Measurements from ENCODE around the gene RSRC2. TPM values are rescaled to one million over a fixed set of nuclear protein-coding genes. Genes with fewer than 3 reads are reported as not detected.
"Not testable (repeated sequence)": the region's sequence is repeated elsewhere in the genome, so short reads cannot be mapped to it uniquely, and the experiment has no call there.

Gene RSRC2, protein sequence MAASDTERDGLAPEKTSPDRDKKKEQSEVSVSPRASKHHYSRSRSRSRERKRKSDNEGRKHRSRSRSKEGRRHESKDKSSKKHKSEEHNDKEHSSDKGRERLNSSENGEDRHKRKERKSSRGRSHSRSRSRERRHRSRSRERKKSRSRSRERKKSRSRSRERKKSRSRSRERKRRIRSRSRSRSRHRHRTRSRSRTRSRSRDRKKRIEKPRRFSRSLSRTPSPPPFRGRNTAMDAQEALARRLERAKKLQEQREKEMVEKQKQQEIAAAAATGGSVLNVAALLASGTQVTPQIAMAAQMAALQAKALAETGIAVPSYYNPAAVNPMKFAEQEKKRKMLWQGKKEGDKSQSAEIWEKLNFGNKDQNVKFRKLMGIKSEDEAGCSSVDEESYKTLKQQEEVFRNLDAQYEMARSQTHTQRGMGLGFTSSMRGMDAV
- polyA plus RNA-seq (2012; ENCODE audit: low read depth, missing spikeins): 69.1 TPM

GRCh38 chr12:122526683-122527477 lies at the start of gene RSRC2, which contains the start of gene KNTC1:
Gene RSRC2 (minus strand): TSS chr12:122526936. CDS start chr12:122526853, 83 bp downstream.
Gene KNTC1 (plus strand): TSS chr12:122527249. CDS start chr12:122530064, 2,815 bp downstream.
- TF ChIP-seq PAX5 (IDR thresholded peaks at IDR 0.05; ENCODE audit: insufficient read depth, low read length, severe bottlenecking): no peak
- peak; percentile 98 for TF ChIP-seq POLR2AphosphoS5 (IDR thresholded peaks at IDR 0.05; ENCODE audit: low read depth, low read length)
- TF ChIP-seq POLR2A (IDR thresholded peaks at IDR 0.05; ENCODE audit: low read depth, low read length): peak; percentile 98
- TF ChIP-seq SPI1 (IDR thresholded peaks at IDR 0.05; ENCODE audit: low read depth, low read length): peak; percentile 38; the same call in 1 of the 2 replicates
- peak; percentile 97 for TF ChIP-seq TAF1 (IDR thresholded peaks at IDR 0.05; ENCODE audit: low read depth, low read length)
- peak; percentile 87 for TF ChIP-seq POU2F2 (IDR thresholded peaks at IDR 0.05; ENCODE audit: low read depth, low read length)
- FAIRE-seq (peak; percentile 87), DNase-seq (ENCODE audit: insufficient read length, low spot score) (peak; percentile 63)

- no peak for FAIRE-seq
- DNase-seq (ENCODE audit: insufficient read length, low spot score): no peak
- TF ChIP-seq POLR2A (IDR thresholded peaks at IDR 0.05; ENCODE audit: low read depth, low read length) (no peak), PAX5 (IDR thresholded peaks at IDR 0.05; ENCODE audit: insufficient read depth, low read length, severe bottlenecking) (no peak), SPI1 (IDR thresholded peaks at IDR 0.05; ENCODE audit: low read depth, low read length) (no peak), POU2F2 (IDR thresholded peaks at IDR 0.05; ENCODE audit: low read depth, low read length) (no peak), TAF1 (IDR thresholded peaks at IDR 0.05; ENCODE audit: low read depth, low read length) (no peak), POLR2AphosphoS5 (IDR thresholded peaks at IDR 0.05; ENCODE audit: low read depth, low read length) (no peak)
Observed at GRCh38 chr12:122571821-122572220, 45.1 kb upstream of the RSRC2 start.

- FAIRE-seq; DNase-seq (ENCODE audit: insufficient read length, low spot score): not testable (repeated sequence)
Observed at GRCh38 chr12:122570006-122570405, 43.3 kb upstream of the RSRC2 start.

GRCh38 chr12:122569288-122569687 lies 42.6 kb upstream of the RSRC2 start:
- FAIRE-seq (no peak), DNase-seq (ENCODE audit: insufficient read length, low spot score) (no peak)
- TF ChIP-seq TAF1 (IDR thresholded peaks at IDR 0.05; ENCODE audit: low read depth, low read length) (no peak), POU2F2 (IDR thresholded peaks at IDR 0.05; ENCODE audit: low read depth, low read length) (no peak), POLR2AphosphoS5 (IDR thresholded peaks at IDR 0.05; ENCODE audit: low read depth, low read length) (no peak), PAX5 (IDR thresholded peaks at IDR 0.05; ENCODE audit: insufficient read depth, low read length, severe bottlenecking) (no peak), POLR2A (IDR thresholded peaks at IDR 0.05; ENCODE audit: low read depth, low read length) (no peak), SPI1 (IDR thresholded peaks at IDR 0.05; ENCODE audit: low read depth, low read length) (no peak)

GRCh38 chr12:122566816-122567215 lies 40.1 kb upstream of the RSRC2 start:
- DNase-seq (ENCODE audit: insufficient read length, low spot score); FAIRE-seq: not testable (repeated sequence)

- no peak for TF ChIP-seq POLR2A (IDR thresholded peaks at IDR 0.05; ENCODE audit: low read depth, low read length)
- TF ChIP-seq POU2F2 (IDR thresholded peaks at IDR 0.05; ENCODE audit: low read depth, low read length): no peak
- no peak for TF ChIP-seq POLR2AphosphoS5 (IDR thresholded peaks at IDR 0.05; ENCODE audit: low read depth, low read length)
- FAIRE-seq (no peak), DNase-seq (ENCODE audit: insufficient read length, low spot score) (no peak)
Observed at GRCh38 chr12:122563361-122563760, 36.6 kb upstream of the RSRC2 start.

GRCh38 chr12:122560138-122560537 lies 33.4 kb upstream of the RSRC2 start:
- DNase-seq (ENCODE audit: insufficient read length, low spot score) (no peak), FAIRE-seq (peak; percentile 38)
- no peak for TF ChIP-seq PAX5 (IDR thresholded peaks at IDR 0.05; ENCODE audit: insufficient read depth, low read length, severe bottlenecking)
- TF ChIP-seq POU2F2 (IDR thresholded peaks at IDR 0.05; ENCODE audit: low read depth, low read length): peak; percentile 29; the same call in 1 of the 2 replicates

- FAIRE-seq (peak; percentile 86), DNase-seq (ENCODE audit: insufficient read length, low spot score) (no peak)
- TF ChIP-seq POLR2AphosphoS5 (IDR thresholded peaks at IDR 0.05; ENCODE audit: low read depth, low read length): no peak
- no peak for TF ChIP-seq TAF1 (IDR thresholded peaks at IDR 0.05; ENCODE audit: low read depth, low read length)
- TF ChIP-seq PAX5 (IDR thresholded peaks at IDR 0.05; ENCODE audit: insufficient read depth, low read length, severe bottlenecking): no peak
- TF ChIP-seq POU2F2 (IDR thresholded peaks at IDR 0.05; ENCODE audit: low read depth, low read length): peak; percentile 7; the same call in 1 of the 2 replicates
- no peak for TF ChIP-seq SPI1 (IDR thresholded peaks at IDR 0.05; ENCODE audit: low read depth, low read length)
Observed at GRCh38 chr12:122558745-122559641, 32.3 kb upstream of the RSRC2 start.

DNA sequence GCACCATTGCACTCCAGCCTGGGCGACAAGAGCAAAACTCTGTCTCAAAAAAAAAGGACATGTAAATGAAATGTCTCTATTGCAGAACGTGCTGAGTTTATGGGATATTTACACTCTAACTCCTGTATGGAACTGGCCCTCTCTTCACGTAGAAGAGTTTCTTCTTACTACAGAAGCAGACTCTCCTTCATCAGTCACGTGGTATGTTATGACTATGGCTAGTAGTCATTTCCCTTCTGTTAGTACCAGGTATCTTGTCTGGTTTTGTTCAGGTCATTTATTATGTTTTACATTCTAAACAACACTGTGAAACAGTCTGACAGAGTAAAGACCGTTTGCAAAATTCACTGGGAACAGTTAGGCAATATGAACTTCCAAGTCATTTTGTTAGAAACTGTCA lies 20.6 kb upstream of the RSRC2 start:
- FAIRE-seq (peak; percentile 20), DNase-seq (ENCODE audit: insufficient read length, low spot score) (no peak)
- no peak; the same call in 1 of the 2 replicates for TF ChIP-seq SPI1 (IDR thresholded peaks at IDR 0.05; ENCODE audit: low read depth, low read length)
- no peak for TF ChIP-seq POLR2A (IDR thresholded peaks at IDR 0.05; ENCODE audit: low read depth, low read length)
- no peak for TF ChIP-seq PAX5 (IDR thresholded peaks at IDR 0.05; ENCODE audit: insufficient read depth, low read length, severe bottlenecking)
- TF ChIP-seq POLR2AphosphoS5 (IDR thresholded peaks at IDR 0.05; ENCODE audit: low read depth, low read length): no peak
- TF ChIP-seq POU2F2 (IDR thresholded peaks at IDR 0.05; ENCODE audit: low read depth, low read length): no peak
- TF ChIP-seq TAF1 (IDR thresholded peaks at IDR 0.05; ENCODE audit: low read depth, low read length): no peak

Measured in GM12891 (cell line).